ENCODE results near the gene THSD4.

THSD4 gene

GRCh38 chr15:71565006-71565405 is 449.7 kb downstream of the THSD4 start:
- H3F3A ChIP-seq (ENCODE audit: insufficient read depth, low read length), result no peaks in the 10 kb centered on the region
- no peak overlapping the region for H3K4me3 ChIP-seq (ENCODE audit: low read depth, low read length, poor library complexity, severe bottlenecking)
- no peaks in the 10 kb centered on the region for H3K9me3 ChIP-seq (ENCODE audit: low read length)
- H4K20me1 ChIP-seq (ENCODE audit: insufficient read depth, low read length), result no peaks in the 10 kb centered on the region
- no peak overlapping the region for H3K4me2 ChIP-seq (ENCODE audit: low read length)
- TF ChIP-seq CTCF (IDR thresholded peaks at IDR 0.05; ENCODE audit: low read length) (no peak), EZH2 (IDR thresholded peaks at IDR 0.05; ENCODE audit: borderline replicate concordance, low read length) (no peak)
- H3K9me2 ChIP-seq (ENCODE audit: low read depth, low read length), result no peaks in the 10 kb centered on the region
- no peaks in the 10 kb centered on the region for H3K79me2 ChIP-seq (ENCODE audit: insufficient read depth, low read length)
- no peak overlapping the region for H2AFZ ChIP-seq (ENCODE audit: low read length)
- no peaks in the 10 kb centered on the region for H3K36me3 ChIP-seq (ENCODE audit: insufficient read depth, low read length)
- H3K27me3 ChIP-seq (ENCODE audit: insufficient read depth, low read length), result no peaks in the 10 kb centered on the region
- H3K27ac ChIP-seq (ENCODE audit: low read depth, low read length, poor library complexity, severe bottlenecking), result no peak overlapping the region
- no peaks in the 10 kb centered on the region for H3K4me1 ChIP-seq (ENCODE audit: insufficient read depth, low read length, severe bottlenecking)
- no peak overlapping the region for H3K9ac ChIP-seq (ENCODE audit: low read length)

- Histone ChIP-seq H3K27ac (ENCODE audit: low read depth, low read length, poor library complexity, severe bottlenecking) (no peak overlapping the region), H3K27me3 (ENCODE audit: insufficient read depth, low read length) (no peaks in the 10 kb centered on the region; the same call in 1 of the 2 replicates), H3K4me1 (ENCODE audit: insufficient read depth, low read length, severe bottlenecking) (no peaks in the 10 kb centered on the region), H2AFZ (ENCODE audit: low read length) (no peak overlapping the region), H3K36me3 (ENCODE audit: insufficient read depth, low read length) (no peaks in the 10 kb centered on the region), H3K79me2 (ENCODE audit: insufficient read depth, low read length) (no peaks in the 10 kb centered on the region), H3K9me3 (ENCODE audit: low read length) (no peaks in the 10 kb centered on the region), H3K9ac (ENCODE audit: low read length) (no peak overlapping the region), H3K4me3 (ENCODE audit: low read depth, low read length, poor library complexity, severe bottlenecking) (no peak overlapping the region), H3F3A (ENCODE audit: insufficient read depth, low read length) (no peaks in the 10 kb centered on the region), H4K20me1 (ENCODE audit: insufficient read depth, low read length) (no peaks in the 10 kb centered on the region), H3K9me2 (ENCODE audit: low read depth, low read length) (no peaks in the 10 kb centered on the region), H3K4me2 (ENCODE audit: low read length) (no peak overlapping the region)
- TF ChIP-seq EZH2 (IDR thresholded peaks at IDR 0.05; ENCODE audit: borderline replicate concordance, low read length), result no peak
- TF ChIP-seq CTCF (IDR thresholded peaks at IDR 0.05; ENCODE audit: low read length), result no peak
Measured at GRCh38 chr15:71565631-71566160, 450.4 kb downstream of the THSD4 start.

- no peaks in the 10 kb centered on the region for H4K20me1 ChIP-seq (ENCODE audit: insufficient read depth, low read length)
- no peaks in the 10 kb centered on the region for H3K36me3 ChIP-seq (ENCODE audit: insufficient read depth, low read length)
- no peaks in the 10 kb centered on the region for H3K79me2 ChIP-seq (ENCODE audit: insufficient read depth, low read length)
- no peak overlapping the region for H2AFZ ChIP-seq (ENCODE audit: low read length)
- no peak overlapping the region for H3K4me2 ChIP-seq (ENCODE audit: low read length)
- TF ChIP-seq CTCF (IDR thresholded peaks at IDR 0.05; ENCODE audit: low read length) (no peak), EZH2 (IDR thresholded peaks at IDR 0.05; ENCODE audit: borderline replicate concordance, low read length) (no peak)
- H3K9me2 ChIP-seq (ENCODE audit: low read depth, low read length), result no peaks in the 10 kb centered on the region
- no peaks in the 10 kb centered on the region for H3K9me3 ChIP-seq (ENCODE audit: low read length)
- no peaks in the 10 kb centered on the region for H3K4me1 ChIP-seq (ENCODE audit: insufficient read depth, low read length, severe bottlenecking)
- no peaks in the 10 kb centered on the region; the same call in 1 of the 2 replicates for H3K27me3 ChIP-seq (ENCODE audit: insufficient read depth, low read length)
- no peak overlapping the region for H3K4me3 ChIP-seq (ENCODE audit: low read depth, low read length, poor library complexity, severe bottlenecking)
- H3K27ac ChIP-seq (ENCODE audit: low read depth, low read length, poor library complexity, severe bottlenecking), result no peak overlapping the region
- no peaks in the 10 kb centered on the region for H3F3A ChIP-seq (ENCODE audit: insufficient read depth, low read length)
- no peak overlapping the region for H3K9ac ChIP-seq (ENCODE audit: low read length)
Measured at GRCh38 chr15:71566226-71566625, 451.0 kb downstream of the THSD4 start.
